ENCODE measurements around the gene BCL11B.

GRCh38 chr14:99246536-99247097, 25.4 kb downstream of the BCL11B start:
- no peak for TF ChIP-seq CTCF (IDR thresholded peaks at IDR 0.05)
- no peak for TF ChIP-seq POLR2A (IDR thresholded peaks at IDR 0.05)
